GM12878 (cell line): ENCODE data around the gene SMARCC1.

Experiments
- PAX8 ChIP-seq: fragments of 450-650 bp; IDR thresholded peaks from 2 replicates; pipeline ENCODE4 v1.6.1; 2017; ENCODE audit warnings: mild to moderate bottlenecking, moderate library complexity
- TF ChIP-seq, protein P1 (sequence below), 3 experiments: IDR thresholded peaks in 2 of 3; conservative IDR thresholded peaks in 1 of 3; 2 replicates each; pipeline ENCODE4 v1.5.1; 2011; ENCODE audit warnings: low read depth in 3 of 3, low read length in 3 of 3, mild to moderate bottlenecking in 3 of 3, control low read depth in 2 of 3, moderate library complexity in 2 of 3, inconsistent platforms in 1 of 3, mixed read lengths in 1 of 3; ENCODE audit not compliant: control insufficient read depth in 2 of 3, insufficient read depth in 1 of 3; ENCODE audit errors: extremely low read depth in 1 of 3

DNA sequence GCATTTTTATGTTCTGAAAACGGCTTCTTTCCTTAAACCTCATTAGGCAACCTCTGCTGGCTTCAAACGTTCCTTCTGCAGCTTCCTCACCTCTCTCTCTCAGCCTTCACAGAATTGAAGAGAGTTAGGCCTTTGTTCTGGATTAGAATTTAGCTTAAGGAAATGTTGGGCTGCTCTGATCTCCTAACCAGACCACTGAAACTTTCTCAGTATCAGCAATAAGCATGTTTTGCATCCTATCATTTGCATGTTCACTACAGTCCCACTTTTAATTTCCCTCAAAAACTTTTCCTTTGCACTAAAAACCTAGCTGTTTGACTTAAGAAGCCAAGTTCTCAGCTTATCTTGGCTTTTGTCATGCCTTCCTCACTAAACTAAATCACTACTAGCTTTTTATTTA is 49.5 kb downstream of the SMARCC1 start:
- TF ChIP-seq PAX8: no peak
- TF ChIP-seq, protein P1, sequence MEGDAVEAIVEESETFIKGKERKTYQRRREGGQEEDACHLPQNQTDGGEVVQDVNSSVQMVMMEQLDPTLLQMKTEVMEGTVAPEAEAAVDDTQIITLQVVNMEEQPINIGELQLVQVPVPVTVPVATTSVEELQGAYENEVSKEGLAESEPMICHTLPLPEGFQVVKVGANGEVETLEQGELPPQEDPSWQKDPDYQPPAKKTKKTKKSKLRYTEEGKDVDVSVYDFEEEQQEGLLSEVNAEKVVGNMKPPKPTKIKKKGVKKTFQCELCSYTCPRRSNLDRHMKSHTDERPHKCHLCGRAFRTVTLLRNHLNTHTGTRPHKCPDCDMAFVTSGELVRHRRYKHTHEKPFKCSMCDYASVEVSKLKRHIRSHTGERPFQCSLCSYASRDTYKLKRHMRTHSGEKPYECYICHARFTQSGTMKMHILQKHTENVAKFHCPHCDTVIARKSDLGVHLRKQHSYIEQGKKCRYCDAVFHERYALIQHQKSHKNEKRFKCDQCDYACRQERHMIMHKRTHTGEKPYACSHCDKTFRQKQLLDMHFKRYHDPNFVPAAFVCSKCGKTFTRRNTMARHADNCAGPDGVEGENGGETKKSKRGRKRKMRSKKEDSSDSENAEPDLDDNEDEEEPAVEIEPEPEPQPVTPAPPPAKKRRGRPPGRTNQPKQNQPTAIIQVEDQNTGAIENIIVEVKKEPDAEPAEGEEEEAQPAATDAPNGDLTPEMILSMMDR (IDR thresholded peaks at IDR 0.05 in 2 of 3, conservative IDR thresholded peaks at IDR 0.05 in 1 of 3; ENCODE audit: control insufficient read depth in 2 of 3, extremely low read depth in 1 of 3, insufficient read depth in 1 of 3, low read depth in 3 of 3, low read length in 3 of 3): no peak
